Peyer's patch (tissue), 4 donors: Measurements from ENCODE around the gene ALMS1.

ENCODE experiments used
- CTCF ChIP-seq, 6 experiments: fragments of 450-650 bp in 4 of 6; fragments of 200-600 bp in 2 of 6; sonication (generic) in 1 of 6; IDR thresholded peaks; one replicate each; pipeline ENCODE4 v1.5.1; 2017 to 2019; ENCODE audit warnings: antibody characterized with exemption in 6 of 6, mild to moderate bottlenecking in 3 of 6, moderate library complexity in 1 of 6
- POLR2A ChIP-seq, 2 donors: fragments of 450-650 bp; IDR thresholded peaks; one replicate each; pipeline ENCODE4 v1.5.1; 2017; ENCODE audit warnings: antibody characterized with exemption in 2 of 2, mild to moderate bottlenecking in 2 of 2, moderate library complexity in 2 of 2

- TF ChIP-seq CTCF (IDR thresholded peaks at IDR 0.05) = no peak
- TF ChIP-seq POLR2A (IDR thresholded peaks at IDR 0.05) = no peak
Observed at GRCh38 chr2:73611867-73612266, 226.2 kb downstream of the ALMS1 start.
